OCI-LY1 (cell line): ENCODE results near the gene FAM83D.

Experiments
- H2AFZ ChIP-seq: fragments of 200-600 bp; sonication (generic), shearing (Covaris generic); 2 replicates; pipeline ENCODE4 v1.6.0; 2014; ENCODE audit warnings: antibody characterized with exemption, mild to moderate bottlenecking, low read length
- H3F3A ChIP-seq: fragments of 200-600 bp; sonication (generic), shearing (Covaris generic); 2 replicates; pipeline ENCODE4 v1.6.0; 2014; ENCODE audit warnings: mild to moderate bottlenecking, antibody characterized with exemption, low read length, moderate library complexity; ENCODE audit not compliant: insufficient read depth
- H3K27ac ChIP-seq: fragments of 200-600 bp; sonication (generic); 2 replicates; pipeline ENCODE4 v1.5.1; 2014; ENCODE audit warnings: low read length, mixed run types, mild to moderate bottlenecking, low read depth; ENCODE audit not compliant: poor library complexity, severe bottlenecking
- H3K27me3 ChIP-seq: fragments of 200-600 bp; sonication (generic); 2 replicates; pipeline ENCODE4 v1.6.0; 2014; ENCODE audit warnings: antibody characterized with exemption, mild to moderate bottlenecking, low read length, moderate library complexity; ENCODE audit not compliant: insufficient read depth
- H3K36me3 ChIP-seq: fragments of 200-600 bp; sonication (generic); 2 replicates; pipeline ENCODE4 v1.6.1; 2014; ENCODE audit warnings: mild to moderate bottlenecking, antibody characterized with exemption, low read length, moderate library complexity, mixed read lengths; ENCODE audit not compliant: insufficient read depth
- H3K4me1 ChIP-seq: fragments of 200-600 bp; sonication (generic); 2 replicates; pipeline ENCODE4 v1.5.1; 2014; ENCODE audit warnings: mild to moderate bottlenecking, low read length, moderate library complexity; ENCODE audit not compliant: insufficient read depth, severe bottlenecking
- H3K4me2 ChIP-seq: fragments of 200-600 bp; sonication (generic), shearing (Covaris generic); 2 replicates; pipeline ENCODE4 v1.6.1; 2014; ENCODE audit warnings: low read length
- H3K4me3 ChIP-seq: fragments of 200-600 bp; sonication (generic); 2 replicates; pipeline ENCODE4 v1.5.1; 2014; ENCODE audit warnings: low read length, low read depth, mild to moderate bottlenecking, mixed read lengths; ENCODE audit not compliant: poor library complexity, severe bottlenecking
- H3K79me2 ChIP-seq: fragments of 200-600 bp; shearing (Covaris generic); 2 replicates; pipeline ENCODE4 v1.6.1; 2016; ENCODE audit warnings: mixed run types, low read length, mixed read lengths; ENCODE audit not compliant: insufficient read depth
- H3K9ac ChIP-seq: fragments of 200-600 bp; sonication (generic), shearing (Covaris generic); 2 replicates; pipeline ENCODE4 v1.6.1; 2014; ENCODE audit warnings: mild to moderate bottlenecking, low read length, mixed read lengths
- H3K9me2 ChIP-seq: fragments of 200-600 bp; sonication (generic), shearing (Covaris generic); 2 replicates; pipeline ENCODE4 v1.6.1; 2014; ENCODE audit warnings: low read depth, mild to moderate bottlenecking, low read length, mixed read lengths
- H3K9me3 ChIP-seq: fragments of 200-600 bp; shearing (Covaris generic); 2 replicates; pipeline ENCODE4 v1.6.1; 2014; ENCODE audit warnings: low read length, mixed read lengths
- H4K20me1 ChIP-seq: fragments of 200-600 bp; sonication (generic), shearing (Covaris generic); 2 replicates; pipeline ENCODE4 v1.6.0; 2016; ENCODE audit warnings: mild to moderate bottlenecking, low read length; ENCODE audit not compliant: insufficient read depth
- EZH2 ChIP-seq: fragments of 200-600 bp; sonication (generic), shearing (Covaris generic); IDR thresholded peaks from 2 replicates; pipeline ENCODE4 v1.8.0; 2017; ENCODE audit warnings: borderline replicate concordance, mixed run types, mild to moderate bottlenecking, antibody characterized with exemption, low read length, moderate library complexity, mixed read lengths
- TF ChIP-seq, protein P1 (sequence below): fragments of 200-600 bp; sonication (generic), shearing (Covaris generic); IDR thresholded peaks from 2 replicates; pipeline ENCODE4 v1.5.1; 2017; ENCODE audit warnings: mild to moderate bottlenecking, antibody characterized with exemption, low read length, moderate library complexity, mixed read lengths

FAM83D gene

DNA sequence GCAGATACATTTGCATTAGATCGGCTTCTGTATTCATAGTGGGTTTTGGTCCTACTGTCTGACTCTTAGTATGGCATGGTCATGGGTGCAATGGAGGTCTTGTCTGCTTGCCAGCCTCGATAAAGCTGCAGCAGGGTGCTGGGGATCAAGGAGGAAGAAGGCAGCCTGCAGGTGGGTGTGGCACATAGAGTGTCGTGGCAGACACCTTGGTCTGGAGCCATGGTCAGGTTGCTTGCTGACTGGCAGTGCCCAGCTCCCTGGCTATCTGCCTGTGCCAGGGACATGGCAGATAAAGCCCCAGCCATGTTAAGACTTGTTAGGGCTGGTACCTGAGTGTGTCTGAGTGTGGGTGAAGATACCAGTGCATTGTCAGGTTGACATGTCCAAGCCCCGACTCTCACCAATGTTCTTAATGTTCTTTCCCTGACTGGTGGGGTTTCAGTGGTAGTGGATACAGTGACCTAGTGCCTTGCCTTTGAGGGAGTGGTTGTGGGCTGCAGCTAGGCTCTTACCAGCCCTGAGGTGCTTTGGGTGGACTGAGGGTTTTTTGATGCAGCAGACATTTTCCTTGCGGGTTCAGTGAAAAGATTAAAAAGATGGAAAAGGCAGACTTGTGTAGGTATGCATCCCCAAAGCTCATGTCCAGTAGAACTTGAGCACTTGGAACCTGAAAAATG lies 1.8 kb downstream of the FAM83D start:
- H3K27ac ChIP-seq = no peak overlapping the region
- H3F3A ChIP-seq = no peaks in the 10 kb centered on the region
- H3K4me1 ChIP-seq = peaks cover 54% of the 10 kb centered on the region
- TF ChIP-seq, protein P1, sequence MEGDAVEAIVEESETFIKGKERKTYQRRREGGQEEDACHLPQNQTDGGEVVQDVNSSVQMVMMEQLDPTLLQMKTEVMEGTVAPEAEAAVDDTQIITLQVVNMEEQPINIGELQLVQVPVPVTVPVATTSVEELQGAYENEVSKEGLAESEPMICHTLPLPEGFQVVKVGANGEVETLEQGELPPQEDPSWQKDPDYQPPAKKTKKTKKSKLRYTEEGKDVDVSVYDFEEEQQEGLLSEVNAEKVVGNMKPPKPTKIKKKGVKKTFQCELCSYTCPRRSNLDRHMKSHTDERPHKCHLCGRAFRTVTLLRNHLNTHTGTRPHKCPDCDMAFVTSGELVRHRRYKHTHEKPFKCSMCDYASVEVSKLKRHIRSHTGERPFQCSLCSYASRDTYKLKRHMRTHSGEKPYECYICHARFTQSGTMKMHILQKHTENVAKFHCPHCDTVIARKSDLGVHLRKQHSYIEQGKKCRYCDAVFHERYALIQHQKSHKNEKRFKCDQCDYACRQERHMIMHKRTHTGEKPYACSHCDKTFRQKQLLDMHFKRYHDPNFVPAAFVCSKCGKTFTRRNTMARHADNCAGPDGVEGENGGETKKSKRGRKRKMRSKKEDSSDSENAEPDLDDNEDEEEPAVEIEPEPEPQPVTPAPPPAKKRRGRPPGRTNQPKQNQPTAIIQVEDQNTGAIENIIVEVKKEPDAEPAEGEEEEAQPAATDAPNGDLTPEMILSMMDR = no peak
- TF ChIP-seq EZH2 = no peak
- peak overlapping the region; percentile 96 for H3K9ac ChIP-seq
- no peaks in the 10 kb centered on the region for H3K9me2 ChIP-seq
- H3K4me2 ChIP-seq = peak overlapping the region; percentile 86
- no peaks in the 10 kb centered on the region for H4K20me1 ChIP-seq
- no peaks in the 10 kb centered on the region for H3K9me3 ChIP-seq
- no peaks in the 10 kb centered on the region for H3K27me3 ChIP-seq
- peaks cover 21% of the 10 kb centered on the region; the same call in 1 of the 2 replicates for H3K36me3 ChIP-seq
- peaks cover 65% of the 10 kb centered on the region for H3K79me2 ChIP-seq
- no peak overlapping the region for H2AFZ ChIP-seq
- H3K4me3 ChIP-seq = peak overlapping the region; percentile 97

DNA sequence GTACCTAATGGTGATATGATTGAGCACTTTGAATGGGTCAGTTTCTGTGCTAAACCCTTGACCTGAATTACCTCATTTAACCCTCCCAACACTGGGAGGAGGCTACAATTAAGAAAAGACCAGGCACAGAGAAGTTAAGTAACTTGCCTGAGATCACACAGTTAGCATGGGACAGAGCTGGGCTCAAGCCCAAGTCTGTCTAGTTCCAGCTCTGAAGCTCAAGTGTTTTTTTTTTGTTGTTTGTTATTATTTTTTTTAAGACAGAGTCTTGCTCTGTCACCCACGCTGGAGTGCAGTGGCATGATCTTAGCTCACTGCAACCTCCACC lies 4.0 kb downstream of the FAM83D start:
- H3K27me3 ChIP-seq = no peaks in the 10 kb centered on the region
- H3K79me2 ChIP-seq = peaks cover 87% of the 10 kb centered on the region
- peak overlapping the region; percentile 97 for H3K4me3 ChIP-seq
- peaks cover 72% of the 10 kb centered on the region for H3K4me1 ChIP-seq
- no peak for TF ChIP-seq EZH2
- TF ChIP-seq, protein P1 = no peak
- H3K9me2 ChIP-seq = no peaks in the 10 kb centered on the region
- no peak overlapping the region for H2AFZ ChIP-seq
- no peaks in the 10 kb centered on the region for H3F3A ChIP-seq
- H3K27ac ChIP-seq = no peak overlapping the region
- peak overlapping the region; percentile 86 for H3K4me2 ChIP-seq
- no peaks in the 10 kb centered on the region for H3K9me3 ChIP-seq
- peaks cover 26% of the 10 kb centered on the region; the same call in 1 of the 2 replicates for H3K36me3 ChIP-seq
- no peak overlapping the region for H3K9ac ChIP-seq
- no peaks in the 10 kb centered on the region for H4K20me1 ChIP-seq

DNA sequence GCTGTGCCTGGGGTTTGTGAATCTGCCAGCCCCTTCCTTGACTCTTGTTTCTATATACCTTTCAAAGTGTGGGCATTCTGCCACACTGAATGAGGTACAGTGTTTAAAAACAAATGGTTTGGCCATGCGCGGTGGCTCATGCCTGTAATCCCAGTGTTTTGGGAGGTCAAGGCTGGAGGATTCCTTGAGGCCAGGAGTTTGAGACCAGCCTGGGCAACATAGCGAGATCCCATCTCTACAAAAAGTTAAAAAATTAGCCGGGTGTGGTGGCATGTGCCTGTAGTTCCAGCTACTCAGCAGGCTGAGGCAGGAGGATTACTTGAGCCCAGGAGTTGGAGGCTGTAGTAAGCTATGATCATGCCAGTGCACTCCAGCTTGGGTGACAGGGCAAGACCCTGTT lies 5.8 kb downstream of the FAM83D start:
- H2AFZ ChIP-seq = no peak overlapping the region
- peak overlapping the region; percentile 55; the same call in 1 of the 2 replicates for H3K4me2 ChIP-seq
- peaks cover 98% of the 10 kb centered on the region for H3K79me2 ChIP-seq
- H3K9me3 ChIP-seq = no peaks in the 10 kb centered on the region
- H3F3A ChIP-seq = no peaks in the 10 kb centered on the region
- H3K4me1 ChIP-seq = peaks cover 72% of the 10 kb centered on the region
- H3K9me2 ChIP-seq = no peaks in the 10 kb centered on the region
- H4K20me1 ChIP-seq = no peaks in the 10 kb centered on the region
- H3K9ac ChIP-seq = peak overlapping the region; percentile 4; the same call in 1 of the 2 replicates
- H3K27ac ChIP-seq = peak overlapping the region; percentile 11
- peak overlapping the region; percentile 27 for H3K4me3 ChIP-seq
- H3K36me3 ChIP-seq = peaks cover 43% of the 10 kb centered on the region
- no peaks in the 10 kb centered on the region for H3K27me3 ChIP-seq
- TF ChIP-seq, protein P1 = no peak
- TF ChIP-seq EZH2 = no peak
